Measurements from ENCODE around the gene CDCA4. TPM values are rescaled to one million over a fixed set of nuclear protein-coding genes. Genes with fewer than 3 reads are reported as not detected.

CDCA4 gene
- 46.8 to 58.4 TPM (median 52.8 TPM) in 5 replicates for total RNA-seq (2022; extraction: Qiagen RNA extraction; ENCODE audit: low read depth)

GRCh38 chr14:105020815-105021655 lies at the start of gene CDCA4:
Gene CDCA4 (minus strand): TSS chr14:105021083. CDS start chr14:105011929, 9,154 bp downstream.

GRCh38 chr14:105065280-105066228 lies 44.7 kb upstream of the CDCA4 start, which contains the start of gene GPR132:
Gene GPR132 (minus strand): TSS chr14:105065430. CDS start chr14:105055420, 10,010 bp downstream.

GRCh38 chr14:104985675-104986486 lies 35.0 kb downstream of the CDCA4 start, which contains the start of gene CLBA1:
Gene CLBA1 (plus strand): TSS chr14:104985788. CDS start chr14:104986432, 644 bp downstream.

GRCh38 chr14:104977681-104978653 lies 42.9 kb downstream of the CDCA4 start, which contains the start of gene AHNAK2:
Gene AHNAK2 (minus strand): TSS chr14:104978374. CDS start chr14:104978237, 137 bp downstream.

Other genes starting within 250 kb of the CDCA4 start
- 84.1 to 113 TPM (median 101 TPM) in 5 replicates for gene AKT1, start 225.3 kb downstream of the CDCA4 start, total RNA-seq (2022; extraction: Qiagen RNA extraction; ENCODE audit: low read depth)
- 2.0 to 3.8 TPM (median 3.6 TPM) in 5 replicates for gene ZBTB42, start 220.0 kb downstream of the CDCA4 start, total RNA-seq (2022; extraction: Qiagen RNA extraction; ENCODE audit: low read depth)
- gene CEP170B, start 155.8 kb downstream of the CDCA4 start, total RNA-seq (2022; extraction: Qiagen RNA extraction; ENCODE audit: low read depth) = 15.5 to 27.9 TPM (median 21.4 TPM) in 5 replicates
- not detected in 5 replicates for gene PLD4, start 96.2 kb downstream of the CDCA4 start, total RNA-seq (2022; extraction: Qiagen RNA extraction; ENCODE audit: low read depth)
- gene AHNAK2, start 42.7 kb downstream of the CDCA4 start, total RNA-seq (2022; extraction: Qiagen RNA extraction; ENCODE audit: low read depth) = 182 to 214 TPM (median 186 TPM) in 5 replicates
- 13.9 to 18.6 TPM (median 18.3 TPM) in 5 replicates for gene CLBA1, start 35.3 kb downstream of the CDCA4 start, total RNA-seq (2022; extraction: Qiagen RNA extraction; ENCODE audit: low read depth)
- gene GPR132, start 44.3 kb upstream of the CDCA4 start, total RNA-seq (2022; extraction: Qiagen RNA extraction; ENCODE audit: low read depth) = 0.43 to 0.64 TPM (median 0.55 TPM) in 5 replicates
- gene JAG2, start 147.7 kb upstream of the CDCA4 start, total RNA-seq (2022; extraction: Qiagen RNA extraction; ENCODE audit: low read depth) = 13.6 to 24.8 TPM (median 23.0 TPM) in 5 replicates
- gene NUDT14, start 160.2 kb upstream of the CDCA4 start, total RNA-seq (2022; extraction: Qiagen RNA extraction; ENCODE audit: low read depth) = 25.4 to 45.8 TPM (median 42.7 TPM) in 5 replicates
- gene BTBD6, start 227.4 kb upstream of the CDCA4 start, total RNA-seq (2022; extraction: Qiagen RNA extraction; ENCODE audit: low read depth) = 26.6 to 42.6 TPM (median 39.6 TPM) in 5 replicates